ENCODE data around the gene EEF2. TPM values are rescaled to one million over a fixed set of nuclear protein-coding genes. Genes with fewer than 3 reads are reported as not detected.
"Not testable (repeated sequence)": the region's sequence is repeated elsewhere in the genome, so short reads cannot be mapped to it uniquely, and the experiment has no call there.

EEF2 gene
- total RNA-seq, 1 experiment from 2014 or later = 3,615 TPM

DNA sequence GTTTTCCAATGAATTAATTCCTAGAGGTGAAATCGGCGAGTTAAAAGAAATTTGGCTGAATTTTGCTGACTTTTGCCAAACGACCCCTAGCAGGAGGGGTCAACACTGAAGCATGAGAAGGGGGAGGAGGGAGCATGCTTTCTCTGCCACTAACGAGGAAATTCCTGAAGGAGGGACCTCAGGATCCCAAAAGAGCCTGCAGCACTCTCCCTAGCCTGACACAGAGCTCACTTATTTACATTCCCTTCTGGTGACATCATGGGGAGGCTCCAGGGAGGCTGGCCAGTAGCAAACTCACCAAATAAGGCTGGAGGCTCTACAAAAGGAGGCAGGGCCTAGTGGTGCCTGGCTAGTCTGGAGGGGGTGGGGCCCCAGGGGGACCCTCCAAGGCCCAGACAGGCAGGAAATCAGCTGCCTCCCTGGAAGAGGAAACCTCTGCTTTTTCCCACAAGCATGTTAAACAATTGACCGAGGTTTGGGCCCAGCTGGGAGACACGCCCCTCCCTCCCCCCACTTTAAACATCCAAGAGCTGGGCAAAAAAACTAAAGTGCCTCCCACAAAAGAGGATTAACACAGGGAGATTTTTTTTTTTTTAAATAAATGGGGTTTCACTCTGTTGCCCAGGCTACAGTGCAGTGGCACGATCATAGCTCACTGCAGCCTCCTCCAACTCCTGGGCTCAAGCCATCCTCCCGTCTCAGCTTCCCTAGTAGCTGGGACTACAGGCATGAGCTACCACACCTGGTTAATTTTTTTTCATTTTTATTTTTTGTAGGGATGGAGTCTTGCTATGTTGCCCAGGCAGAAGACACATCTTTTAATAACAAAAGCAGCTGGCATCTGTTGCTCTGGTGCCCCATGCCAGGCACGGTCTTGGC lies 16.5 kb downstream of the EEF2 start:
- H3K79me2 ChIP-seq (ENCODE audit: insufficient read depth, low read length) = peaks cover 13% of the 10 kb centered on the region; the same call in 1 of the 2 replicates
- DNase-seq = peak; percentile 99
- TF ChIP-seq, protein P1, sequence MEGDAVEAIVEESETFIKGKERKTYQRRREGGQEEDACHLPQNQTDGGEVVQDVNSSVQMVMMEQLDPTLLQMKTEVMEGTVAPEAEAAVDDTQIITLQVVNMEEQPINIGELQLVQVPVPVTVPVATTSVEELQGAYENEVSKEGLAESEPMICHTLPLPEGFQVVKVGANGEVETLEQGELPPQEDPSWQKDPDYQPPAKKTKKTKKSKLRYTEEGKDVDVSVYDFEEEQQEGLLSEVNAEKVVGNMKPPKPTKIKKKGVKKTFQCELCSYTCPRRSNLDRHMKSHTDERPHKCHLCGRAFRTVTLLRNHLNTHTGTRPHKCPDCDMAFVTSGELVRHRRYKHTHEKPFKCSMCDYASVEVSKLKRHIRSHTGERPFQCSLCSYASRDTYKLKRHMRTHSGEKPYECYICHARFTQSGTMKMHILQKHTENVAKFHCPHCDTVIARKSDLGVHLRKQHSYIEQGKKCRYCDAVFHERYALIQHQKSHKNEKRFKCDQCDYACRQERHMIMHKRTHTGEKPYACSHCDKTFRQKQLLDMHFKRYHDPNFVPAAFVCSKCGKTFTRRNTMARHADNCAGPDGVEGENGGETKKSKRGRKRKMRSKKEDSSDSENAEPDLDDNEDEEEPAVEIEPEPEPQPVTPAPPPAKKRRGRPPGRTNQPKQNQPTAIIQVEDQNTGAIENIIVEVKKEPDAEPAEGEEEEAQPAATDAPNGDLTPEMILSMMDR (conservative IDR thresholded peaks at IDR 0.05) = no peak
- H3K9ac ChIP-seq (ENCODE audit: extremely low read depth, insufficient read length, low read length) = no peak overlapping the region
- H2BK20ac ChIP-seq (ENCODE audit: low read depth, low read length, poor library complexity, severe bottlenecking) = no peak overlapping the region
- no peak overlapping the region for H4K5ac ChIP-seq (ENCODE audit: insufficient read length, low read depth, low read length)
- H4K20me1 ChIP-seq (ENCODE audit: control insufficient read depth, insufficient read depth, insufficient read length) = no peaks in the 10 kb centered on the region
- no peak overlapping the region for H4K8ac ChIP-seq (replicated peaks; ENCODE audit: insufficient read length, low read depth, low read length)
- no peak overlapping the region for H2AFZ ChIP-seq (ENCODE audit: low read length)
- H3K79me1 ChIP-seq (ENCODE audit: insufficient read depth, low read depth, low read length, poor library complexity, severe bottlenecking) = peaks cover 7% of the 10 kb centered on the region
- H3K4me1 Mint-ChIP-seq = peaks cover 22 to 34% of the 10 kb centered on the region in 2 experiments
- H2AK5ac ChIP-seq (ENCODE audit: insufficient read length, low read length) = no peak overlapping the region
- no peaks in the 10 kb centered on the region for H3K27me3 ChIP-seq (ENCODE audit: insufficient read depth, low read length)
- H3K14ac ChIP-seq (ENCODE audit: insufficient read depth, low read length) = no peak overlapping the region
- peaks cover 13% of the 10 kb centered on the region for H3K23me2 ChIP-seq (ENCODE audit: insufficient read length, low read depth, low read length, poor library complexity, severe bottlenecking)
- H3K4me3 Mint-ChIP-seq = peak overlapping the region; percentile 94 to 95
- no peak overlapping the region for H3K23ac ChIP-seq (ENCODE audit: insufficient read length, low read depth, low read length)
- H3K27me3 Mint-ChIP-seq (ENCODE audit: low read depth) = peaks cover 2% of the 10 kb centered on the region
- peak overlapping the region; percentile 38 for H3T11ph ChIP-seq (ENCODE audit: low read length)
- no peak overlapping the region for H2BK12ac ChIP-seq (ENCODE audit: insufficient read length, low read depth, low read length)
- H2BK5ac ChIP-seq (ENCODE audit: insufficient read length, low read length) = no peak overlapping the region
- H3K27ac Mint-ChIP-seq = peak overlapping the region; percentile 98 to 99 (median 99)
- no peaks in the 10 kb centered on the region for H3K9me3 ChIP-seq (ENCODE audit: control insufficient read depth, low read depth, low read length)
- no peaks in the 10 kb centered on the region for H3K9me3 Mint-ChIP-seq
- H3K18ac ChIP-seq (ENCODE audit: insufficient read length, low read depth, low read length) = peak overlapping the region; percentile 75
- H2BK15ac ChIP-seq (ENCODE audit: low read depth, low read length) = no peak overlapping the region
- peak overlapping the region; percentile 65 for H2BK120ac ChIP-seq (ENCODE audit: low read depth, low read length, poor library complexity, severe bottlenecking)
- no peak overlapping the region for H3K56ac ChIP-seq (ENCODE audit: insufficient read length, low read depth, low read length)
- peak overlapping the region; percentile 49; the same call in 1 of the 2 replicates for H3K4ac ChIP-seq (ENCODE audit: low read depth, low read length)
- H4K91ac ChIP-seq (ENCODE audit: insufficient read length, low read depth, low read length) = no peak overlapping the region
- peaks cover 24 to 50% (median 49%) of the 10 kb centered on the region in 3 experiments; a peak in 6 of 7 replicates for H3K36me3 Mint-ChIP-seq (ENCODE audit: insufficient read depth in 1 of 3, low read depth in 3 of 3)
- no CpG with 5 or more reads among the region's 9 CpGs for WGBS (ENCODE audit: extremely low coverage, insufficient read length, low lambda C conversion rate)
- peak overlapping the region; percentile 96 for H3K4me2 ChIP-seq (ENCODE audit: insufficient read depth, insufficient read length, low read length)
- H3K27ac ChIP-seq (ENCODE audit: insufficient read length, low read depth, low read length) = peak overlapping the region; percentile 38
- peaks cover 2% of the 10 kb centered on the region; the same call in 1 of the 2 replicates for H3K4me1 ChIP-seq (ENCODE audit: insufficient read depth, low read length)

DNA sequence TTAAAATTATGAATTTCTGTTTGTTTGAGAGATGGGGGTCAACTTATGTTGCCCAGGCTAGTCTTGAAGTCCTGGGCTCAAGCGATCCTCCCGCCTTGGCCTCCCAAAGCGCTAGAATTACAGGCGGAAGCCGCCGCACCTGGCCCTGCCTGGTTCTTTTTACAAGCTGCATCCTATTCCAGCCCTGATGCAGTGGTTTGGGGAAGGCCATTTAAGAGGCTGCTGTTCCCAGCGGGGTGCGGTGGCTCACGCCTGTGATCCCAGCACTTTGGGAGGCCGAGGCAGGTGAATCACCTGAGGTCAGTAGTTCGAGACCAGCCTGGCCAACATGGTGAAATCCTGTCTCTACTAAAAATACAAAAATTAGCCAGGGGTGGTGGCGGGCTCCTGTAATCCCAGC lies 17.3 kb downstream of the EEF2 start:
- not testable (repeated sequence) for H3K79me1 ChIP-seq (ENCODE audit: insufficient read depth, low read depth, low read length, poor library complexity, severe bottlenecking); H4K5ac ChIP-seq (ENCODE audit: insufficient read length, low read depth, low read length); H3K27me3 Mint-ChIP-seq (ENCODE audit: low read depth); H3K27me3 ChIP-seq (ENCODE audit: insufficient read depth, low read length); H3K9ac ChIP-seq (ENCODE audit: extremely low read depth, insufficient read length, low read length); H2BK5ac ChIP-seq (ENCODE audit: insufficient read length, low read length); H2AFZ ChIP-seq (ENCODE audit: low read length); H3K56ac ChIP-seq (ENCODE audit: insufficient read length, low read depth, low read length); H3K9me3 ChIP-seq (ENCODE audit: control insufficient read depth, low read depth, low read length); H2BK12ac ChIP-seq (ENCODE audit: insufficient read length, low read depth, low read length); H3K23ac ChIP-seq (ENCODE audit: insufficient read length, low read depth, low read length); H4K20me1 ChIP-seq (ENCODE audit: control insufficient read depth, insufficient read depth, insufficient read length); H3K9me3 Mint-ChIP-seq; H3T11ph ChIP-seq (ENCODE audit: low read length); H2BK15ac ChIP-seq (ENCODE audit: low read depth, low read length); H3K4me1 ChIP-seq (ENCODE audit: insufficient read depth, low read length); H3K4me2 ChIP-seq (ENCODE audit: insufficient read depth, insufficient read length, low read length); H4K8ac ChIP-seq (replicated peaks; ENCODE audit: insufficient read length, low read depth, low read length); H2AK5ac ChIP-seq (ENCODE audit: insufficient read length, low read length)
- H3K23me2 ChIP-seq (ENCODE audit: insufficient read length, low read depth, low read length, poor library complexity, severe bottlenecking) = peaks cover 13% of the 10 kb centered on the region
- peak overlapping the region; percentile 54 for H4K91ac ChIP-seq (ENCODE audit: insufficient read length, low read depth, low read length)
- Mint-ChIP-seq H3K4me3 (peak overlapping the region in 1 of 2 experiments; percentile 95; a peak in 1 of 5 replicates), H3K4me1 (peaks cover 22 to 34% of the 10 kb centered on the region in 2 experiments), H3K36me3 (ENCODE audit: insufficient read depth in 1 of 3, low read depth in 3 of 3) (peaks cover 29 to 58% (median 58%) of the 10 kb centered on the region in 3 experiments; a peak in 6 of 7 replicates), H3K27ac (peak overlapping the region; percentile 92 to 98 (median 98); a peak in 5 of 7 replicates)
- H3K18ac ChIP-seq (ENCODE audit: insufficient read length, low read depth, low read length) = peak overlapping the region; percentile 33
- H2BK120ac ChIP-seq (ENCODE audit: low read depth, low read length, poor library complexity, severe bottlenecking) = peak overlapping the region; percentile 65
- peak overlapping the region; percentile 49; the same call in 1 of the 2 replicates for H3K4ac ChIP-seq (ENCODE audit: low read depth, low read length)
- peak overlapping the region; percentile 85 for H2BK20ac ChIP-seq (ENCODE audit: low read depth, low read length, poor library complexity, severe bottlenecking)
- peak; percentile 26 for DNase-seq
- H3K79me2 ChIP-seq (ENCODE audit: insufficient read depth, low read length) = peaks cover 13% of the 10 kb centered on the region; the same call in 1 of the 2 replicates
- peak overlapping the region; percentile 69; the same call in 1 of the 2 replicates for H3K14ac ChIP-seq (ENCODE audit: insufficient read depth, low read length)
- H3K27ac ChIP-seq (ENCODE audit: insufficient read length, low read depth, low read length) = peak overlapping the region; percentile 33
- WGBS (ENCODE audit: extremely low coverage, insufficient read length, low lambda C conversion rate) = no CpG with 5 or more reads among the region's 12 CpGs

All from H9 (cell line).